Gastroesophageal sphincter (tissue), 4 donors: ENCODE data around the gene TIMP4. TPM values are rescaled to one million over a fixed set of nuclear protein-coding genes. Genes with fewer than 3 reads are reported as not detected.

ENCODE experiments used
- ATAC-seq: fragments of 150-250 bp; one replicate; pipeline ENCODE4 v1.9.1; 2016; ENCODE audit warnings: mild to moderate bottlenecking, moderate library complexity
- H3K27ac ChIP-seq, 4 donors: fragments of 200-600 bp; sonication (generic) in 3 of 4; 1 replicate in 3 of 4; 2 replicates in 1 of 4; pipeline ENCODE4 v1.5.1; 2016 to 2019
- H3K27me3 ChIP-seq: fragments of 200-600 bp; sonication (generic); one replicate; pipeline ENCODE4 v1.5.1; 2019
- H3K36me3 ChIP-seq, 2 donors: fragments of 200-600 bp; sonication (generic); one replicate each; pipeline ENCODE4 v1.5.1; 2019; ENCODE audit warnings: control low read depth in 1 of 2
- H3K4me1 ChIP-seq, 3 donors: fragments of 200-600 bp; sonication (generic); 1 replicate in 2 of 3; 2 replicates in 1 of 3; pipeline ENCODE4 v1.5.1; 2016 to 2019; ENCODE audit warnings: control low read depth in 2 of 3
- H3K4me3 ChIP-seq, 2 donors: fragments of 200-600 bp; sonication (generic); one replicate each; pipeline ENCODE4 v1.5.1; 2019; ENCODE audit warnings: mild to moderate bottlenecking in 1 of 2, moderate library complexity in 1 of 2
- H3K9me3 ChIP-seq, 3 donors: fragments of 200-600 bp; sonication (generic); one replicate each; pipeline ENCODE4 v1.5.1; 2017 to 2019; ENCODE audit warnings: control low read depth in 2 of 3
- CTCF ChIP-seq, 4 experiments: fragments of 200-600 bp in 2 of 4; fragments of 450-650 bp in 2 of 4; sonication (generic) in 1 of 4; IDR thresholded peaks; one replicate each; pipeline ENCODE4 v1.5.1; 2017 to 2019; ENCODE audit warnings: antibody characterized with exemption in 4 of 4, mild to moderate bottlenecking in 2 of 4, moderate library complexity in 2 of 4
- EP300 ChIP-seq: sonication (generic); formaldehyde crosslinking; IDR thresholded peaks from one replicate; pipeline ENCODE4 v1.6.1; 2017; ENCODE audit warnings: antibody characterized with exemption, mild to moderate bottlenecking
- POLR2A ChIP-seq, 2 donors: fragments of 450-650 bp; IDR thresholded peaks; one replicate each; pipeline ENCODE4 v1.6.1; 2017; ENCODE audit warnings: antibody characterized with exemption in 2 of 2, mild to moderate bottlenecking in 2 of 2, moderate library complexity in 1 of 2
- POLR2AphosphoS5 ChIP-seq: sonication (generic); formaldehyde crosslinking; IDR thresholded peaks from one replicate; pipeline ENCODE4 v1.6.1; 2017; ENCODE audit warnings: antibody characterized with exemption
- WGBS, 2 donors: methylation state at CpG; one replicate each; pipeline ENCODE4 v1.1.5; 2018; ENCODE audit warnings: low coverage in 1 of 2; 5-methylcytosine and 5-hydroxymethylcytosine counted together
- total RNA-seq, 4 donors: library from RNA; depleted of rRNA; stranded (reverse); fragments of >200 nt; gene quantifications; one replicate each; pipeline ENCODE4 v1.1.0, GENCODE V29; 2016

The TIMP4 gene
- total RNA-seq, 4 donors from 2014 or later, result 16.5 to 35.1 (median 29.2) TPM

- H3K4me3 ChIP-seq, result no peak overlapping the region
- 69 to 75% methylated on average over 1 of the region's 1 CpG for WGBS, 2 donors
- no peaks in the 10 kb centered on the region for H3K9me3 ChIP-seq
- no peaks in the 10 kb centered on the region for H3K4me1 ChIP-seq
- no peak overlapping the region for H3K27ac ChIP-seq
- TF ChIP-seq POLR2AphosphoS5 (no peak), CTCF (IDR thresholded peaks at IDR 0.05) (no peak), EP300 (no peak), POLR2A (IDR thresholded peaks at IDR 0.05) (no peak)
- ATAC-seq, result no peak
- peaks cover 10% of the 10 kb centered on the region for H3K27me3 ChIP-seq
- H3K36me3 ChIP-seq, result no peaks in the 10 kb centered on the region
Observed at GRCh38 chr3:12125772-12126171, 32.9 kb downstream of the TIMP4 start.

DNA sequence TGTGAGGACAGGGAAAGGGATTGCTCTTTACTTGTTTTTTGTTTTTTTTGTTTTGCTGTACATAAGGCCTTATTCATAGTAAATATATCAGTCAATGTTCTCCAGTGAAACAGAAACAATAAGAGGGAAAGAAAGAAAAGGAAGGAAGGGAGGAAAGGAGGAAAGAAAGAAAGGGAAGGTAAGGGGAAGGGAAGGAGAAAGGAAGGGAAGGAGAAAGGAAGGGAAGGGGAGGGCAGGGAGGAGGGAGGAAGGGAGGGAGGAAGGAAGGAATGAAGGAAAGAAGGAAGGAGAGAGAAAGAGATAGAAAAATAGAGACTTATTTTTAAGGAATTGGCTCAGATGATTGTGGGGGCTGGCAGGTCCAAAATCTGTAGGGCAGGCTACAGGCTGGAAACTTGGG lies 37.2 kb downstream of the TIMP4 start:
- TF ChIP-seq POLR2A (IDR thresholded peaks at IDR 0.05) (no peak), EP300 (no peak), CTCF (IDR thresholded peaks at IDR 0.05) (no peak), POLR2AphosphoS5 (no peak)
- ATAC-seq, result no peak
- H3K9me3 ChIP-seq, result no peaks in the 10 kb centered on the region
- H3K27me3 ChIP-seq, result peaks cover 6% of the 10 kb centered on the region
- no peaks in the 10 kb centered on the region for H3K4me1 ChIP-seq
- H3K27ac ChIP-seq, result no peak overlapping the region
- no peak overlapping the region for H3K4me3 ChIP-seq
- H3K36me3 ChIP-seq, result no peaks in the 10 kb centered on the region

DNA sequence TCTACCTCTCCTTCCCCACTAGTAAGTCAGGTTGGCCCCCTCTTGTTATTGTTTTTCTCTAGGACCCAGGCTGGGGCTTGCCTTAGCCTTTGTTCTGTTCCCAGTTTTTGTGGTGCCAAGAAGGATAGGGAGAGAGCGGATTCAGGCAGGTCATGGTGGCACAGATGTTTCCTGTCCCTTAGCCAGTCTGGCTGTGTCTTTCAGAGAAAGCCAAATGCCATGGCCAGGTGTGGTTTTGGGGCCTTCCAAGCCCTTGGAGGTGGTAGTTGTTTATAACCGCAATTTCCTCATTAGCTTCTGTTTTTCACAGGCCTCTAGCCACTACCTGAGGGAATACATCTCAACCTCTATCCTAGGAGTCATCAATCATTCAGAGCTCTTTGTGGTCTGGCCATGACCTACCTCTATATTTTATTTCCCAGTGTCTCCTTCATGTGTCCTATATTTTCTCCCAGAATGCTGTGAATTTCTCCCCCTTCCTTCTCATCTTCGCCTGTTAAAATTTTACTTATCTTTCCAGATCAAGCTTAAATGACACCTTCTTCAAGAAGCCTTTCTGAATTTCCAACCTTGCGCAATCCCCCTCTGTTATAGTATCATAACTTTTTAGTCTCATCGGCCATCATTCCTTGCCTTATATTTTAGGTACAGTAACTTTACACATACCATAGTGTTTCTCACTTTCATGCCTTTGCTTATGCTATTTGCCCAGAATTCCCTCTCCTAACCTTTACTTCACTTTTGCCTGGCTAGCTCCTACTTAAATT lies 38.2 kb downstream of the TIMP4 start:
- no peaks in the 10 kb centered on the region for H3K36me3 ChIP-seq
- TF ChIP-seq CTCF (IDR thresholded peaks at IDR 0.05) (no peak), EP300 (no peak), POLR2A (IDR thresholded peaks at IDR 0.05) (no peak), POLR2AphosphoS5 (peak; percentile 12)
- H3K27ac ChIP-seq, result no peak overlapping the region
- no peaks in the 10 kb centered on the region for H3K4me1 ChIP-seq
- 82 to 83% methylated on average over 4 to 5 of the region's 5 CpGs for WGBS, 2 donors
- H3K9me3 ChIP-seq, result no peaks in the 10 kb centered on the region
- no peak overlapping the region for H3K4me3 ChIP-seq
- ATAC-seq, result peak; percentile 46
- H3K27me3 ChIP-seq, result peaks cover 6% of the 10 kb centered on the region

DNA sequence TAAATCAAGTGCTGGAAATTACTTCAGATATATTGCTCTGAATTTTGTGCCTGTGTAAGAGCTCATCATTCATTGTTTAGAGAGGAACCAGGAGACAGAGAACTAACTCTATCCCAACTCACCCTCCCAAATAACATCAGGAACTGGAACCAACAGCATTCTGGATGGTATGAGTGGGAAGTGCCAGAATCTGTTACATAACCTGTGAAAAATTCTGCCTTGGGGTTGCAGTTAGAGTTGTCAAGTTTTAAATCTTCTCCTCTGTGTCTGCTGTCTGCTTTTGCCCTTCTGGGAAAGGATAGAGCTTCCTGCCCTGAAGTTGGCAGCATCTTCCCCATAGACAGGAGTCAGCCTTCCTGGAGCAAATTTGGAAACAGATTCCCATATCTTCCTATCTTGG lies 41.2 kb downstream of the TIMP4 start:
- Histone ChIP-seq H3K27ac (no peak overlapping the region), H3K27me3 (no peaks in the 10 kb centered on the region), H3K4me3 (no peak overlapping the region), H3K4me1 (no peaks in the 10 kb centered on the region), H3K9me3 (no peaks in the 10 kb centered on the region), H3K36me3 (no peaks in the 10 kb centered on the region)
- TF ChIP-seq POLR2A (IDR thresholded peaks at IDR 0.05), result no peak
- TF ChIP-seq CTCF (IDR thresholded peaks at IDR 0.05), result no peak
- no peak for TF ChIP-seq EP300
- no peak for TF ChIP-seq POLR2AphosphoS5
- ATAC-seq, result no peak

- TF ChIP-seq CTCF (IDR thresholded peaks at IDR 0.05), result no peak
- no peak for TF ChIP-seq EP300
- no peaks in the 10 kb centered on the region for H3K9me3 ChIP-seq
- ATAC-seq, result no peak
- no peaks in the 10 kb centered on the region for H3K27me3 ChIP-seq
- no peak overlapping the region for H3K4me3 ChIP-seq
- H3K36me3 ChIP-seq, result no peaks in the 10 kb centered on the region
- WGBS, 2 donors, result 58 to 61% methylated on average over 4 of the region's 4 CpGs
- H3K27ac ChIP-seq, result no peak overlapping the region
- H3K4me1 ChIP-seq, result no peaks in the 10 kb centered on the region
Observed at GRCh38 chr3:12116870-12117269, 41.8 kb downstream of the TIMP4 start.
